ENCODE data around the gene TSSK6. TPM values are rescaled to one million over a fixed set of nuclear protein-coding genes. Genes with fewer than 3 reads are reported as not detected.

The TSSK6 gene
- 1 to 10 TPM in 1 of 4 donors, under 1 TPM in 3; 0.89 to 2.0 (median 0.94) TPM for polyA plus RNA-seq (ENCODE audit: insufficient read length in 4 of 4)

DNA sequence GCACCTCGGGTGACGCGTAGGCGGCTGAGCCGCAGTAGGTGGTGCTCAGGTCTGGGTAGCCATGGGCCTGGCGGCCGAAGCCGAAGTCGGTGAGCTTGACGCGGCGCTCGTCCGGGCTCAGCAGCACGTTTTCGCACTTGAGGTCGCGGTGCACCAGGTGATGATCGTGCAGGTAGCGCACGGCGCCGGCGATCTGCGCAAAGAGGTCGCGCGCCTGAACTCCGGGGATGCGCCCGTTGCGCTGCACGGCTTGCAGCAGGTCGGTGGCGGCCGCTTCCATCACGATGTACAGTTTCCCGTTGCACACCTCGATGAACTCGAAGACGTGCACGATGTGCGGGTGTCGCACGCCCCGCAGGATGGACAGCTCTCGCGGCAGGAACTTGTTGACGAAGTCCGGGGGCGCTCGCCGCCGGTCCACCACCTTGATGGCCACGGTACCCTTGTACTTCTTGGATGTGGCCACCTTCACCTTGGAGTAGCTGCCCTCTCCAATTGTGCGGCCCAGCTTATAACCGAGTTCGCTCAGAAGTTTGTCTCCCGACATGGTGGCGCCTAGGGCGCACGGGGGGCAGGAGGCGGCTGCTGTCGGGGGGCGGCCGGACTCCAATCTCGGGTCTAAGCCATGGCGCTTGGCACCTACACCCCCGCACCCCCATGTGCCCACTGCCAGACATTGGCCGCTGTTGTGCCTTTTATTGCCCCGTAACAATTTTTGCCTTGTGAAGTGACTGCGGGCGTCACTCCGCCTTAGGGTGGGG, at the start of gene TSSK6:
Gene TSSK6 (minus strand): TSS at position 668 of the 761 bp plus-strand sequence. CDS start 121 bp downstream, at position 547.
- DNase-seq (ENCODE audit: low read depth in 4 of 4, low spot score in 3 of 4), result no peak

DNA sequence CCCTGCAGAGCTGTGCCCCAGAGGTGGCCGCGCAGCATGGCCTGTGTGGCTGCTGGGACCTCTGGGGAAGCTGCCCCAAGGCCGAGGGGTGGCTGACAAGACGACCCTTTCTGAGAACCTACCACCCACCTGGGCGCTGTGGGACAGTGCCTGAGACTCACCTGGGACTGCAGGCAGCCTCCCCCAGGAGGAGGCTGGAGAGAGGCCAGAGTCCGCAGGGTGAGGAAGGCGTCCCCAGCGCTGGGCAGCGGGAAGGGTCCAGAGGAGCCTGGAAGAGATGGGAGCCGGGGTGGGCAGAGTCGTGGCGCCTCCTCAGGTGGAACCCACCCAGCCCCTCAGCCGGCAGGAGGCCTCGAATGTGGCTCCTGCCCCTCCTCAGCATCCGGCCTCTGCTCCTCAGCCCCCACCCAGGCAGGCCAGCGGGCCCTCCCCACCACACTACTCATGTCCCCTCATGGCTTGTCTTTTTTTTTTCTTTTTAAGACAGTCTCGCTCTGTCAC, 48.0 kb upstream of the TSSK6 start:
- no peak for DNase-seq (ENCODE audit: low read depth in 4 of 4, low spot score in 3 of 4)

DNA sequence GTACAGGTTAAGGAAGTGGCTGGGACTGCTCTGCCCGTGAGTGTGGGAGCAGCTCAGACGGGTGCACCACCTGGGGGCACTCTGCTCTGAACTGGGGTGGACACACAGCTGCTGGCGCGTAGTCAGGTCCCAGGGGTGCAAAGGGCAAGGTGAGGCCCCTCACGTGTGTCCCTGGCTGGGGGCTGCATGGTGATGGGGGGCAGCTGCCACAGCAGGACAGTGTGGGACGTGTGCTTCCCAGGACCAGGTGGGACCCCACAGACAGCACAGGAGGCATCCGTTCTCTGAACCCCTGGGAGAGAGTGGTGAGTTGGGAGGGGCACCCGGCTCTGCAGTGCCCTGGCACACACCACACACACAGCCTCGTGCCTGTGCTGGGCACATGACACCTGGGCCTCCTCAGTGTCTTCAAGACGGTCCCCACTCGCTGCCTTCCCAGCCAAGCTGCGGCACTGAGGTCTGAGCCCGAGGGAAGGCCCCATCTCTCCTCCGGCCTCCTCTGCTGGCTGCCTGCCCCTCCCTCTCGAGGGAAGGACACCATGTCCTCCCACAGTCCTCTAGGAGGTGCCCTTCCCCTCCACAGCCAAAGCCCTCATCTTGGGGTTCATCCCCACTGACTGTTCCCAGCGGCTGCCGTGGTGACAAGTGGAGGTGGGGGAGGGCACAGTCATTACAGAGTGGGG, 47.5 kb upstream of the TSSK6 start:
- DNase-seq (ENCODE audit: low read depth in 4 of 4, low spot score in 3 of 4), result no peak

DNA sequence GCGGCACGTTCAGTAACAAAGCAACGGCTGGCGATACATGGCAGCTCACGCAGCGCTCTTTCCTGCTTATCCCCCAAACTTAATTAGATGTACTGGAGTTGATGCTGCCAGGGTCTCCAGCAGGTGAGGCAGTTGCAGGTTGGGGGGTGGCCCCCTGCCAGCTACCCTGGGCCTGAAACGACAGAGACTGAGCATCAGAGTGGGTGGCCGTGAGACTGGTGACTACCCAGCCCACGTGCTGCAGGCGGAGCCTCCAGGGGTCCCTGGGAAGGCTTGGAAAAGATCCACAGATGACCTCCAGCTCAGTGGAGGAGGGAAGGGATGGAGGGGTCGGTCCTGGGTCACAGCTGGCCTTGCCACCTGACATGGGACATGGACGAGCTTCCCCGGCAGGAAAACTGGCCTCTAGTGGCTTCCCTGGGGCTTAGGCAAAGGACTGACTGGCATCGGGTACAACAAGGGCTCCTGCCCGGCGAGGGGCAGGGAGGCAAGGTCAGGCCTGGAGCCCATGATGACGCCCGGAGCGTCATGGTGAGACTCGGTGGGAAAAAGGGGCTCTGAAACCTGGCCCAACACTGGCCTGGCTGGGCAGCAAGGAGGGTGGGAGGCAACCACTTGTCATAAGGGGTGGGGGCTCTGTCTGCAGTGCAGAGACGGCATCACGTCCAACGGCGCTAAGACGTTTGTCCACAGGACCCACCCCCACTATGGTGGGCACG, 46.8 kb upstream of the TSSK6 start:
- no peak for DNase-seq (ENCODE audit: low read depth in 4 of 4, low spot score in 3 of 4)

DNA sequence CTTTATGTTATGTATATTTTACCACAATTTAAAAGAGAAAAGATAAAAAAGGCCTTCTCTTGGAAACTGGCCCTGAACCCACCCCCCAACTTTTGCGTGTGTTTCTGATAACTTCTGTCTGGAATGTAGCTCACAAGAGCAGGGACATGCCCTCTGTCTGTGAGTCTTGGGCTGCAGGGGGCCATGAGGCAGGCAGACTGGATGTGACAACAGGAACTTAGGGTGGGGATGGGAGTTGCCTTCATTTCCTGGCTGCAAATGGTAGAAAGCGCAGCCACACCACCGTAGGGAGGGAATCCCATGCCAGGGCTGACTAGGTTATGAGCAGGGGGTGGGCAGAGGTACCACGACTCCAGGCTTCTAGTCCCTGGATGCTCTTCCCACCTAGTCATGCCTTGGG, 44.6 kb upstream of the TSSK6 start:
- no peak for DNase-seq (ENCODE audit: low read depth in 4 of 4, low spot score in 3 of 4)

DNA sequence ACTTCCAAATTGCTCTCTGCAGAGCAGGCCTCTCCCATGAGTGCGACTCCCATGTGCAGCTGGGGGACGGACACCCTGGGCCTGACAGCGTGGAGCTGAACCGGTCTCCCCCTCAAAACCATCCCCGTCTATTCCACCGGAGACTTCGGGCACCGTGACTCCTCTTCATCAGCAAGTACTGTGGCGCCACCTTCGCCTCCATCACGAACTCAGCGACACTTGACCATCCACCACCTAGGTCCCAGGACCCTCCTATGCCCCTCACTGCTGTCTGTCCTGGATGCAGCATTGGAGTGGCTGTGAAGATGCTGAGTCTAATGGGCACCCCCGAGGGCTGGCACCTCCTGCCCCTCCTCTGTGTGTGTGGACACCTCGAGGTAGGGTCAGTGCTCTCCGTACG, 43.3 kb upstream of the TSSK6 start:
- DNase-seq (ENCODE audit: low read depth in 4 of 4, low spot score in 3 of 4), result no peak

DNA sequence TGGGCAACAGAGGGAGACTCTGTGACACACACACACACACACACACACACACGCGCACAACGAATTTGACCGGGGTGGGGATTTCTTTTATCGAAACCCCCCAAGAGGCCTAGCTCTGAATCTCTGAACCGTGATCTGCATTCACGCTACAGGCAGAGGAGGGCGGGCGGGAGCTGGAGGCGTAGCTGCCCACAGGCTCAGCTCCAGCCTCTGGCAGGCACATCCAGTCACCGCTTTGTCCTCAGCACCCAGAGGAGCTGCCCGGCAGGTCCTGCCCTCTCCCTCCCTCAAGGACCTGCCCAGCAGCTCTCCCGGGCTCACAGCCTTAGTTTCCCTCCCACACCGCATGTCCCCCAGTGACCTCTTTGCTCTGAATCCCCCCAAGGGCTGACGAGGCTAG, 42.7 kb upstream of the TSSK6 start:
- no peak for DNase-seq (ENCODE audit: low read depth in 4 of 4, low spot score in 3 of 4)

DNA sequence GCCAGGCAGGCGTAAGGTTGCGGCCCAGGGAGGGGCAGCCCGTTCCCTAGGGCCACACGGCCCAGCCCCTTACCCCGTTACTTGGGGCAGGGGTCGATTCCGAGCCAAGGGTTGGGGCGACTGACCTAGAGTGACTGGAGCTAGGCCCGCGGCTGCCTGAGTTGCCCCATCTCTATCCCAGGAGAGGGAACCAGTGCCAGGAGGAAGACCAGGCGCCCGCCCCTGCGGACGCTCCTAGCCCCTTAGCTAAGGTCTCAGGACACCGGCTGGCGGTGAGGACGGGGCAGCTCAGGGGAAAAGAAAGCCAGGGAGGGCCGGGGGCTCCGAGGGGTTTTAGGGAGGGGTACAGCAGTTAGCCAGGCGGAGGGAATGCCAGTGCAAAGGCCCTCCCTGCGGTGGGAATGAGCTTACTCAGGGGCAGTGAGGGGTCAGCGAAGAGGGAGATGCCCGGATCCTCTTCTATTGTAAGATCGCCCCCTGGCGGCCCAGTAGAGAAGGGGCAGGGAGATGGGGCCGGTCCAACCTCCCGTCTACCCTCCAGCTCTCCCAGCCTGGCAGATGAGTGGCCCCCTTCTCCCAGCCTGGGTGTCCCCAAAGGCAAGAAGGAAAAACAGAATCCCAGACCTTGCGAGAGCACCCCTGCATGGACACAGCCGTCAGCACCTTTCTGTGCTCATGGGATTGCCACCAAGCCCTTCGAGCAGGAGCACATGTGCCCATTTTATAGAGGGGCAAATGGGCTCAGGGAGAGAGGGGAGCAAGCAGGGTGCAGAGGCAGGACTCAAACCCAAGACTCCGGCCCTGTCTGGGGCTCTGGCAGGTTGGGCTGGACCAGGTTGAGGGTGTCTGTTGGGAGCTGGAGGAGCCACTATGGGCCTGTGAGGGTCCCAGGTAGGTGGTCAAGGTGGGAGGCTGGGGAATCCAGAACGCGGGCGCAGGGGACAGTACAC, 39.0 kb upstream of the TSSK6 start:
- DNase-seq (ENCODE audit: low read depth in 4 of 4, low spot score in 3 of 4), result no peak

DNA sequence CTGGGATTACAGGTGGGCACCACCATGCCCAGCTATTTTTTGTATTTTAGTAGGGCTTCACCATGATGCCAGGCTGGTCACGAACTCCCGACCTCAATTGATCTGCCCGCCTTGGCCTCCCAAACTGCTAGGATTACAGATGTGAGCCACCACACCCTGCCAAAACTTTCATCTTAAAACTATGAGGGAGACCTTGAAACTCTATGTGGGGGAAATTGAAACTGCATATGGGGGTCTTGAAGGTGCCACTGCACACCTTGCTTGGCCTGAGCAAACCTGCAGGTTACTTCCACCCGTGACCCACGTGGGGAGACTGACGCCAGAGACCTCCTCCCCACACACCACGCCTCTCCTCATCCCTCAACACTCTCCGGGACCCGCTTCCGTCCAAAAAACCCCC, 38.3 kb upstream of the TSSK6 start:
- DNase-seq (ENCODE audit: low read depth in 4 of 4, low spot score in 3 of 4), result no peak

DNA sequence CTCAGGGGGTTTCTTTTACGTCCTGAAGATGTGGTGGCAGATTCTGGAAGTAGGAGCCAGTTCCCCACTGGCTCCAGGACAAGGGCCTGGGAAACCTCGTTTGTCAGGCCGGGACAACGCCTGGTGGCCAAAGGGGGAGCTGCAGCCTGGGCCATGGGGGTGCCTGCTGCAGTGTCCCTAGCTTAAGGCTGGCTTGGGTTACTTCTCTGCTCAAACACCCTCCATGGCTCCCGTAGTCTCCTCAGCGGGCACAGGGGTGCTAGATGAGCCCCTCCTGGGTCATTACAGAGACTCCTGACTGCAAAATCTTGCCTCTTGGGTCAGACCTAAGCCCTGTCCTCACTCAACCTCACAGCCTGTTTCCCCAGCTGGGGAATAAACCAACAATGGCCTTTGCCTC, 37.5 kb upstream of the TSSK6 start:
- no peak for DNase-seq (ENCODE audit: low read depth in 4 of 4, low spot score in 3 of 4)

DNA sequence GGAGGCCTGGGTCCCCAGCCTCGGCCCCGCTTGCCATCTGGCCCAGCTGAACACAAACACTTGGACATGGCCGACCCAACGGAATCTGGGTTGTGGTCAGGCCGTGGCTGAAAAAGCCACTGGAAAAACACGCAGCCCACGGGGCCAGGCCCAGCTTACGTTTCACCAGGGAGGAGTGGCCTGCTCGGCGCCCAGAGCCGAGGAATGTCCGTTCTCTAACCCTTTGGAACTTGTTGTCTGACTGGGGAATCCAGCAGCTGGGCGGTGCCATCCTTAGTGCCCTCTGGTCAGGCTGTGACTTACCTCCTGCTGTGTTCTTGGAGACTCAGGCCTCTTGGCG, 36.5 kb upstream of the TSSK6 start:
- no peak for DNase-seq (ENCODE audit: low read depth in 4 of 4, low spot score in 3 of 4)

DNA sequence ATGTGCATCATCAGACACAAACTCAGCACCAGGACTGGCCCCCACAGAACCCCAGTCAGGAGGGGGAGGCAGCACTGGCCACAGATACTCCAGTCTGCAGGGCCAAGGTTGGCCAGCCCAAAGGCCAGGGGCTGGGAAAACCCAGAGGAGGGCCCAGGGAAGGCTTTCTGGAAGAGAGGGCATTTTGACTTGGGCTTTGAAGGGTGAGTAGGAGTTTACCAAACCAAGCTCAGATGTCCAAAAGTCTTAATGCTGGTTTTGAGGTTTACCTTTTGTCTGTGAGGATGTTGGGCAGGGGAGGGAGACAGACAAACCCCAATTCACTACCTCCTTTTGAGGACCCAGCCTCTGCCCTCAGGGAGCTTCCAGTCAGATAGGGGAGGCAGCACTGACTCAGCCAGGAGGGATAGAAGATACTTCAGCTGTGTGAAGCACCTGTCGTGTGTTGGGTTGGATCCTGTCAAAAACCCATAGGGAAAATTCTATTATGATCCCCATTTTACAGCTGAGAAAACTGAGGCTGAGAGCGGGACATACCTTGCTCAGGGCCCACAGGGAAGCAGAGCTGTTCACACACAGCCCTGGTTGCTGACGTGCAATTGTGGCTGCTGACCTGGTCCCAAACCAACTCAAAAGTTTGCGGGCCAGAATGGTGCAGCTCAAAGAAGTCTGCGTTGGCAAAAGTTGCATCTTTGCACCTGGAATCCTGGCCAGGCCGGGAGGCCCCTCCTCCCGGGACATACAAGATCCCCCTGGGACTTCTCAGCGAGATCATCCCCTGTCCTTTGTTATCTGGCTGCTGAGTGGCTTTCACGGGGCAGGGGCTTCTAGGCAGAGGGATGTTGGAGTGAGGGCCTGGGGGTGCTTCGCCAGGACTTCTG, 35.9 kb upstream of the TSSK6 start:
- DNase-seq (ENCODE audit: low read depth in 4 of 4, low spot score in 3 of 4), result no peak

DNA sequence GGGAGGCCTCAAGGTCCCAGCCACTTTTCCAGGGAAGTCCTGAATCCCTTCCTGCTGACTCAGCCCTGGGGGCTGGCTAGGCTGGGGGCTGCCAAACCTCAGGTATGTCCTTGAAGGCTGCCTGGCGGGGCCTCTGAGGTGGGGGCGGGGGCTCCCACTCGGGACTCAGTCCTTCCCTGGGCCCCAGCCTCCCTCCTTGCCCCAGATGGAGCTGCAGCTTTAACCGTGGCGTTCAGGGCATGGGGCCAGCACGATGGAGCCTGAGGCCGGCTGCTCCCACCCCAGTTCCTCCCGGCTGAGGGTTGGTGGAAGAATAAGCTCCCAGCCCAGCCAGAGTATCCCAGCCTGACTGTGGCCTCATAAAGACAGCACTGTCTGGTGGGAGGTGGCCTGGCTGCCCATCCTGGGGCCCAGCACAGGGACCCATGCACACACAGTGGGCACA, 35.2 kb upstream of the TSSK6 start:
- no peak for DNase-seq (ENCODE audit: low read depth in 4 of 4, low spot score in 3 of 4)

DNA sequence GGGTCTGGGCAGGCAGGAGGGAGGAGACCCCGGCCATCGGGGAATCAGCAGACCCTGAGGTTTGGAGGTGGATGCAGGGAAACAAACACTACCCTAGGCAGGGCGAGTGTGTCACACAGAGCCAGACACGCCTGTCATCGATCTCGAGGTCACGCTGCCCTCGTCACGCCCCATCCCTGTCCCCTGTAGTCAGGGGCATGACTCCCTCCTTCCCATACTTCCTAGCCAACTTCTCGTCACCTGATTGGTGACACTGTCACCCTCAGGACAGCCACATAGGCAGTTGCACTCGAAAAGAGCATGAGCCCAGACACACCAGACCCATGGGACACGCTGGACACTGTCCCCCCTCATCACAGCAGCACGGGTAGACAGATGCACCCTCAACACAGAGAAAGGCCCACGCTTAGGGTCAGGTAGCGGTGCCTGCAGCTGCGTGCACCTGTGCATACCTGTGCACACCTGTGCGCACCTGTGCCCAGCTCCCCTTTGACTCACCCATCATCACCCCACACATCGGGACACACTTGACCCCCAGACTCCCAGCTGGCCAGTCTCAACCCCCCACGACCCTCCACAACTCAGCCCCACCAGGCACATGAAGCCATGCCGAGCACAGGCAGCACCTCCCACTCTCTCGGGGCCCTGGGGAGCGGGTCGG, 34.6 kb upstream of the TSSK6 start:
- DNase-seq (ENCODE audit: low read depth in 4 of 4, low spot score in 3 of 4), result no peak

DNA sequence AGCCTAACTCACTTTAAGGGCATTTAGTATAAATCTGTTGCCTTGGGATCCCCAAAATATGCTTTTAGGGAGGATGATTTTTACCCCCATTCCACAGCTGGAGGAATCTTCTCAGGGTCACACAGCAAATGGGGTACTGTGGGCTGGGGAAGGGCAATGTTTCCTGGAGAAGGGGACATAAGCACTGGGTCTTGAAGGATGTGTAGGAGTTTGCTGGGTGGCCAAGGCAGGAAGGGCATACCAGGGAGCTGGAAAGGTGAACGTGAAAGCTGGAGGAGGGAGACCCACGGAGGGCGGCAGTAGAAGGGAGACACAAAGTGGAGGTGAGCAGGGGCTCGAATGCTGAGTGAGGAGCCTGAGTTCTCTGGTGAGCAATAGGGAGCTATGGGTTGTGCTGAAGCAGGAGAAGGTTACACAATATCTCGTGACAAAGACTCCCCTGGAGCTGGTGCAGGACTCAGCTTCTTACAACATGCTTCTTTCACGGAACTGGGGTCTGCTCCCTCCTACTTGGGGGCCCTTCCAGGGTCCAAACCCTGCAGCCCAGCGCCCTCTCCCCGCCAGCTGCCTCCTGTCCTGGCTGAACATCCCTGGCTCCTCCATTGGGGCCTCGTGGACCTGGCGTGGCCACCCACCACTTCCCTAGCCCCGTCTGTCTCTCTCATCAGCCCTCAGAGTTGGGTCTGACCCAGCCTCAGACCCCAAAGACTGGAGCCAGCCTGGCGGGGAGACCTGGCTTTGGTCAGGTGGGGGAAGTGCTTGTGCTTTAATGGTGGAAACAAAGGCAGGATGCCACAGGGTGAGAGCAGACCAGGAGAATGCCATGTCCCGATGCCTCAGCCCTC, 33.8 kb upstream of the TSSK6 start:
- no peak for DNase-seq (ENCODE audit: low read depth in 4 of 4, low spot score in 3 of 4)

DNA sequence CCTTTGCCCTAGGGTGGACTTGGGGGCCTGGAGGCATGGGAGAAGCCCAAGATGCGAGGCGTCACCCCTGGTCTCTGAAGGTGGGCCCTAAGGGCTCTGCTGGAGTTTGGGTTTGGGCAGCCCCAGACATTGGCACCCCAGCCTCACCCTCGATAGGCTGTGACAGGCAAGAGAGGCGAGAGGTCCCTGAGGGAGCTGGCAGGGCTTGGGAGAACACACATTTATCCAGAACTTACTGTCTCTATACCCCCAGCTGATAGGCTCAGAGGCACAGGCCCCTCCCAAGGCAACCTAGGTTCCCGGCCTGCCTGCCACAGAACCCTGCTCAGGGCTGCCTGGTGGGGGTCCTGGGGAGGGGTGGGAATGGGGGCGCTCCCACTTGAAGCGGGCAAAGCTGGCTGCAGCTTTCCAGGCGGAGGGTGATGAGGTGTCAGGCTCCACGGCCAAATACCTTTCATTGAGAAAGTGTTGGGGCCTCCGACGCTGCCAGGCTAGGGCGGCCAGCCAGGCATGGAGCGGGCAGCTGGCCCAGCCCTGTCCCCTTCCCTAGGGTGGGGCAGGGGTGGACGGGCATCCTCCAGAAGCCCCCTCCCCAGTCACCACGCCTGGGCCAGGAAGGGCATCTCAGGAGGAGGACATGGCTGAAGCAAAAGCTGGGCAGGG, 32.5 kb upstream of the TSSK6 start:
- no peak for DNase-seq (ENCODE audit: low read depth in 4 of 4, low spot score in 3 of 4)

DNA sequence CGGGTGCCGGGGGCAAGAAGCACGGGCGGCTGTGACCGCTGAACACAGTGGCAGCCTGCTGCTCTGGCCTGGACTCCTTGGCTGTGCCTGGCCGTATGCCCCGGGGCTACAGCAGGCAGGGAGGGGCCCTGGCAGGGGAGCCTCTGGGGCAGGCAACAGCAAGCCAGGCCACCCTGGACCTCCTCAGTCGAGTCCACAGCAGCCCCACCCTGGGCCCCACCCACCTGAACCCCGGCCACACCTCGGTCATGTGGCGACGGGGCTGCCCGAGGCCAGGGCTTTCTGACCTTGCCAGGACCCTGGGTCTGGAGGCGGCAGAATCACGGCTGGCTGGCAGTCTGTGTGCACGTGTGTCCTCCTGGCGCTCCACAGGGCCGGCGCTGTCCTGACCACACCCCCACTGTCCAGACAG, 31.4 kb upstream of the TSSK6 start:
- no peak for DNase-seq (ENCODE audit: low read depth in 4 of 4, low spot score in 3 of 4)
